ENCODE results near the gene YJEFN3. TPM values are rescaled to one million over a fixed set of nuclear protein-coding genes. Genes with fewer than 3 reads are reported as not detected.

The YJEFN3 gene
- total and polyA plus RNA-seq, 2 of the 8 experiments (the other 6 are each of a cell fraction or from before 2014, with no cell fraction given), result 5.7 to 9.4 TPM

DNA sequence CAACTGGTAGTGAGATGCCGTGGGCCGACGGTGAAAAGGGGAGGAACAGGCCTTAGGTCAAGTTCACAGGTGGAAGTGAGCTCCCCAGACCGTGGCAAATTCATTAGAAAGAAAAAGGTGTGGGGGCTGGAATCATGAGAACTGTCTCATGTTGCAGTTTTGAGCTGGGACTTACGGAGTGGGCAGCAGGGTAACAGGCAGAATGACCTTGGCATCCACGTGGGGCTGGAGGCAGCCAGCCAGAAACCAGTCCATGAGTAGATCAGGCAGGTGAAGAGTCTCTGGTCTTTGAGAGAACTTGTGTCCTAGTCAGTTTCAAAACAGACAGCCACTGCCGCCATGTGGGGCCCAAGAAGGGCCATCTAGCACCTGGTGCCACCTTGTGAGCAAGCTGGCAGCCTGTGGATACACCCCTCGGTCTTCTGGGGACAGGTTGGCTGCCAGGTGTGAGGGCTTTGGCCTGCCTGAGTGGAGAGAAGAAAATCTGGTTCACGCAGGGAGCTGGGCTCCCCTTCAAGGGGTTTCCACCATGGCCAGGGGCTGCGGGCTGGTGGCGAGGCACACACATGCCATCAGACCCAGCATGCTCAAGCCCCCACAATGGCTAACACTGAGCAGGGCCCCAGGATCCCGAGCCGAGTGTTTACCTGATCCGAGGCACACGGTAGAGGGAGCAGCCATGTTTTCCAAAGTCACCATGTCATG, 37.2 kb upstream of the YJEFN3 start:
- no peak for FAIRE-seq
- no peak overlapping the region for H3K9ac ChIP-seq (replicated peaks in 1 of 4; ENCODE audit: extremely low read depth in 1 of 4, low read depth in 3 of 4, low read length in 3 of 4)
- CTCF ChIA-PET (ENCODE audit: partially characterized antibody), result interaction anchor here (0.8 to 9.8 kb wide), 36 partner anchors 8 to 188 kb away, joined by 3 to 146 read pairs (median 6); partner anchors contain the start of genes GATAD2A, NDUFA13 and TSSK6

More for the DNA sequence above, 37.2 kb upstream of the YJEFN3 start:
- Histone ChIP-seq H3K56ac (replicated peaks; ENCODE audit: insufficient read length, low read depth, low read length) (no peak overlapping the region), H2AFZ (ENCODE audit: low read length) (no peak overlapping the region), H2BK12ac (ENCODE audit: low read depth, low read length) (no peak overlapping the region), H2BK15ac (ENCODE audit: low read length) (no peak overlapping the region), H3K4me3 (ENCODE audit: extremely low read depth in 1 of 4, insufficient read depth in 2 of 4, low read depth in 3 of 4, low read length in 4 of 4) (no peak overlapping the region), H3K27ac (ENCODE audit: low read depth, low read length) (no peak overlapping the region; the same call in 1 of the 2 replicates), H4K8ac (ENCODE audit: extremely low read depth, insufficient read depth, low read length) (no peak overlapping the region; the same call in 1 of the 2 replicates), H4K5ac (ENCODE audit: insufficient read length, low read depth, low read length) (no peak overlapping the region), H2BK120ac (replicated peaks; ENCODE audit: low read depth, low read length) (no peak overlapping the region), H3K9me3 (ENCODE audit: insufficient read depth in 2 of 2, low read depth in 1 of 2, low read length in 1 of 2) (no peaks in the 10 kb centered on the region), H3K4me2 (ENCODE audit: insufficient read depth in 1 of 2, low read depth in 2 of 2, low read length in 2 of 2) (no peak overlapping the region), H3K4me1 (replicated peaks in 1 of 4; ENCODE audit: control insufficient read depth in 3 of 4, insufficient read depth in 4 of 4, low read length in 3 of 4) (peaks cover 11 to 24% (median 15%) of the 10 kb centered on the region in 4 experiments), H2BK20ac (ENCODE audit: low read length) (no peak overlapping the region), H3K36me3 (ENCODE audit: control insufficient read depth in 2 of 4, insufficient read depth in 4 of 4, low read length in 3 of 4) (peaks cover 9 to 26% (median 24%) of the 10 kb centered on the region in 4 experiments; a peak in 7 of 8 replicates), H4K20me1 (replicated peaks in 1 of 2; ENCODE audit: control insufficient read depth in 1 of 2, insufficient read depth in 2 of 2, low read length in 2 of 2) (peaks cover 14 to 18% of the 10 kb centered on the region in 2 experiments), H4K91ac (replicated peaks; ENCODE audit: insufficient read length, low read length) (no peak overlapping the region), H3K18ac (ENCODE audit: extremely low read depth, low read length) (no peak overlapping the region), H2BK5ac (ENCODE audit: low read depth, low read length) (no peak overlapping the region; the same call in 1 of the 2 replicates), H2AK5ac (ENCODE audit: low read depth, low read length) (no peak overlapping the region), H3K23me2 (ENCODE audit: low read depth, low read length) (no peaks in the 10 kb centered on the region), H3K79me1 (ENCODE audit: low read depth, low read length) (peaks cover 16% of the 10 kb centered on the region; the same call in 1 of the 2 replicates), H3K23ac (ENCODE audit: insufficient read length) (no peak overlapping the region), H3K4ac (replicated peaks; ENCODE audit: insufficient read length, low read depth, low read length) (no peak overlapping the region), H3K14ac (ENCODE audit: insufficient read length) (no peak overlapping the region), H3K79me2 (ENCODE audit: control insufficient read depth in 1 of 2, insufficient read depth in 2 of 2, low read length in 2 of 2) (peaks cover 0 to 43% of the 10 kb centered on the region in 2 experiments; a peak in 2 of 4 replicates), H3K27me3 (replicated peaks in 1 of 4; ENCODE audit: control insufficient read depth in 3 of 4, extremely low read depth in 1 of 4, insufficient read depth in 3 of 4, low read length in 3 of 4) (no peaks in the 10 kb centered on the region)
- 91% methylated on average over 15 of the region's 15 CpGs; no CpG with 5 or more reads in 1 of the 2 experiments for WGBS, 2 experiments (ENCODE audit: extremely low coverage in 1 of 2, insufficient coverage in 1 of 2, insufficient read length in 1 of 2, insufficient replicate concordance in 2 of 2, low coverage in 1 of 2, low lambda C conversion rate in 2 of 2, missing lambda C conversion rate in 1 of 2)
- DNase-seq (ENCODE audit: low read depth in 1 of 2, low spot score in 2 of 2), result no peak
- no peak for TF ChIP-seq SRF (IDR thresholded peaks at IDR 0.05; ENCODE audit: low read depth, low read length)
- TF ChIP-seq JUND (IDR thresholded peaks at IDR 0.05; ENCODE audit: low read length), result no peak
- TF ChIP-seq CHD1 (IDR thresholded peaks at IDR 0.05; ENCODE audit: low read depth, low read length), result no peak
- TF ChIP-seq KDM5A (IDR thresholded peaks at IDR 0.05; ENCODE audit: low read length), result no peak
- TF ChIP-seq SAP30 (IDR thresholded peaks at IDR 0.05; ENCODE audit: insufficient read depth, insufficient replicate concordance, low read length), result no peak
- no peak for TF ChIP-seq TAF1 (IDR thresholded peaks at IDR 0.05; ENCODE audit: low read depth, low read length)
- no peak for TF ChIP-seq RXRA (IDR thresholded peaks at IDR 0.05; ENCODE audit: insufficient read depth, low read depth, low read length)
- TF ChIP-seq CBX8 (IDR thresholded peaks at IDR 0.05; ENCODE audit: borderline replicate concordance, low read depth, low read length), result no peak
- TF ChIP-seq EGR1 (IDR thresholded peaks at IDR 0.05; ENCODE audit: borderline replicate concordance, low read depth, low read length), result no peak
- no peak for TF ChIP-seq EP300 (IDR thresholded peaks at IDR 0.05; ENCODE audit: borderline replicate concordance in 1 of 2, low read depth in 2 of 2, low read length in 2 of 2)
- no peak for TF ChIP-seq JUN (IDR thresholded peaks at IDR 0.05; ENCODE audit: low read depth, low read length)
- no peak for TF ChIP-seq SP4 (IDR thresholded peaks at IDR 0.05; ENCODE audit: low read length)
- TF ChIP-seq PHF8 (conservative IDR thresholded peaks at IDR 0.05; ENCODE audit: low read depth, low read length), result no peak
- POLR2A ChIA-PET (ENCODE audit: partially characterized antibody), result interaction anchor here (1.0 to 4.3 kb wide), 5 partner anchors 17 to 128 kb away, joined by 3 to 44 read pairs (median 6); no protein-coding TSS in a partner anchor

Data from H1 (cell line).